ENCODE results near the gene INSL3.
"Not testable (repeated sequence)": the region's sequence is repeated elsewhere in the genome, so short reads cannot be mapped to it uniquely, and the experiment has no call there.

- TF ChIP-seq EZH2phosphoT487 (IDR thresholded peaks at IDR 0.05; ENCODE audit: borderline replicate concordance, low read length); CTCF (IDR thresholded peaks at IDR 0.05; ENCODE audit: low read depth, low read length, poor library complexity, severe bottlenecking): not testable (repeated sequence)
Observed at GRCh38 chr19:17783721-17784120, 37.6 kb downstream of the INSL3 start.
